ENCODE results near the gene UBE3C.

The UBE3C gene

DNA sequence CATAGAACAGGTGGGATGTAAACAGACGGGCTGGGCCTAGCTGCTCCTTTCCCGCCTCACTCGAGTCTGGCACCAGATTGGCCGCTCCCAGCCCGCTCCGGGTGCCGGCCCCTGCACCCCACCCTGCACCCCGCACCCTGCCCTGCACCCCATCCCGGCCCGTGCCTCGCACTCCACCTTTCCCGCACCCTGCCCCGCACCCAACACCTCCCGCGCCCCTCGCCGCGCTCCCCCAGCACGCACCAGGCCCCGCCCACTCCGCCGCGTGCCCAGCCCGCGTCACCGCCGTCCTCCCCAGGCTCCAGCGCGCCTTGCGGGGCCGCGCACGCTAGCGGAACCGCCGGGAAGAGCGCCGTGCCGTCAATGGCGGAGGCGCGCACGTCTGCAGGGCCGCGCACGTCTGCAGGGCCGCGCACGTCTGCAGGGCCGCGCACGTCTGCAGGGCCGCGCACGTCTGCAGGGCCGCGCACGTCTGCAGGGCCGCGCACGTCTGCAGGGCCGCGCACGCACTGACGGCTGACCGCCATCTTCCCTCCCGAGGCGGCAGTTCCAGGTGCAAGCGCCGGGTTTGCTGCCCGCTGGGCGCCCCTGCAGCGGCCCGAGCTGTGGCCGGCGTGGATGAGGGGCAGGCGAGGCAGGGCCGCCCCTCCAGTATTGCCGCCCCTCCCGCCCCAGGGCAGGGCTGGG, at the start of gene UBE3C:
TSS of gene UBE3C (plus strand) at position 503 of the 687 bp plus-strand sequence. CDS start 347 bp downstream, outside the sequence.
- Histone ChIP-seq H2AFZ (ENCODE audit: low read length) (peak within 1 kb of the TSS; percentile 65; the same call in 1 of the 2 replicates), H3K9ac (ENCODE audit: low read length) (peak within 1 kb of the TSS; percentile 80), H3K27ac (ENCODE audit: low read depth, low read length, poor library complexity, severe bottlenecking) (peak within 1 kb of the TSS; percentile 81), H3K36me3 (ENCODE audit: insufficient read depth, low read length) (peaks cover 33% of the 10 kb centered on the region), H3K4me1 (ENCODE audit: insufficient read depth, low read length, severe bottlenecking) (peaks cover 37% of the 10 kb centered on the region), H3K27me3 (ENCODE audit: insufficient read depth, low read length) (no peaks in the 10 kb centered on the region), H4K20me1 (ENCODE audit: insufficient read depth, low read length) (no peaks in the 10 kb centered on the region), H3F3A (ENCODE audit: insufficient read depth, low read length) (no peaks in the 10 kb centered on the region), H3K4me3 (ENCODE audit: low read depth, low read length, poor library complexity, severe bottlenecking) (peak within 1 kb of the TSS; percentile 74), H3K4me2 (ENCODE audit: low read length) (peak within 1 kb of the TSS; percentile 80), H3K79me2 (ENCODE audit: insufficient read depth, low read length) (peaks cover 44% of the 10 kb centered on the region), H3K9me3 (ENCODE audit: low read length) (no peaks in the 10 kb centered on the region), H3K9me2 (ENCODE audit: low read depth, low read length) (no peaks in the 10 kb centered on the region)
- TF ChIP-seq, protein P1, sequence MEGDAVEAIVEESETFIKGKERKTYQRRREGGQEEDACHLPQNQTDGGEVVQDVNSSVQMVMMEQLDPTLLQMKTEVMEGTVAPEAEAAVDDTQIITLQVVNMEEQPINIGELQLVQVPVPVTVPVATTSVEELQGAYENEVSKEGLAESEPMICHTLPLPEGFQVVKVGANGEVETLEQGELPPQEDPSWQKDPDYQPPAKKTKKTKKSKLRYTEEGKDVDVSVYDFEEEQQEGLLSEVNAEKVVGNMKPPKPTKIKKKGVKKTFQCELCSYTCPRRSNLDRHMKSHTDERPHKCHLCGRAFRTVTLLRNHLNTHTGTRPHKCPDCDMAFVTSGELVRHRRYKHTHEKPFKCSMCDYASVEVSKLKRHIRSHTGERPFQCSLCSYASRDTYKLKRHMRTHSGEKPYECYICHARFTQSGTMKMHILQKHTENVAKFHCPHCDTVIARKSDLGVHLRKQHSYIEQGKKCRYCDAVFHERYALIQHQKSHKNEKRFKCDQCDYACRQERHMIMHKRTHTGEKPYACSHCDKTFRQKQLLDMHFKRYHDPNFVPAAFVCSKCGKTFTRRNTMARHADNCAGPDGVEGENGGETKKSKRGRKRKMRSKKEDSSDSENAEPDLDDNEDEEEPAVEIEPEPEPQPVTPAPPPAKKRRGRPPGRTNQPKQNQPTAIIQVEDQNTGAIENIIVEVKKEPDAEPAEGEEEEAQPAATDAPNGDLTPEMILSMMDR (IDR thresholded peaks at IDR 0.05; ENCODE audit: low read length), result no peak
- TF ChIP-seq EZH2 (IDR thresholded peaks at IDR 0.05; ENCODE audit: borderline replicate concordance, low read length), result no peak

DNA sequence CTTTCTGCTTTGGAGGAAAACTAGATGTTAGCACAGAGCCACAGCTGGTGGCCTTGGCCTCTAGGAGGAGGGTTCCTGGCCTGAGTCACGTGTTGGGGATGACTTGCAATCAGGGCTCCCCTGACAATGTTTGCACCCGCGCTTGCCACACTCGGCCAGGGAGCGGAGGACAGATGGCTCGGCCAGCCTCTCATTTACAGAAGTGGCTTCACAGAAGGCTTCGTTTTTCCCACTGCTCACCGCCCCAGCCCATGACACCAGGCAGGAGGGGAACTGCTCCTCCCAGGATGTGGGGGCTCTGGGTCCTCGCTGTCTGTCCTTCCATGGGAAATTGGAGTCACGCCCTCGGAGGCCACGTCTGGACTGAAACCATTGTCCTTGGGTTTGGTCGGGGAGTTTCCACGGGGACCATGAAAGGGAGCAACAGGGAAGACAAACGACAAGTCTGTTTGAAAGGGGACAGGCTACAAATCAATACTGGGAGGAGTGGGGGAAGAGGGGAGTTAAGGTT, 49.6 kb upstream of the UBE3C start:
- H3K27ac ChIP-seq (ENCODE audit: low read depth, low read length, poor library complexity, severe bottlenecking), result no peak overlapping the region
- no peak overlapping the region for H2AFZ ChIP-seq (ENCODE audit: low read length)
- no peak overlapping the region for H3K9ac ChIP-seq (ENCODE audit: low read length)
- no peaks in the 10 kb centered on the region for H3K36me3 ChIP-seq (ENCODE audit: insufficient read depth, low read length)
- no peak for TF ChIP-seq EZH2 (IDR thresholded peaks at IDR 0.05; ENCODE audit: borderline replicate concordance, low read length)
- TF ChIP-seq, protein P1 (IDR thresholded peaks at IDR 0.05; ENCODE audit: low read length), result no peak
- H4K20me1 ChIP-seq (ENCODE audit: insufficient read depth, low read length), result no peaks in the 10 kb centered on the region
- H3F3A ChIP-seq (ENCODE audit: insufficient read depth, low read length), result no peaks in the 10 kb centered on the region
- peaks cover 5% of the 10 kb centered on the region; the same call in 1 of the 2 replicates for H3K27me3 ChIP-seq (ENCODE audit: insufficient read depth, low read length)
- H3K9me3 ChIP-seq (ENCODE audit: low read length), result peaks cover 11% of the 10 kb centered on the region; the same call in 1 of the 2 replicates
- H3K9me2 ChIP-seq (ENCODE audit: low read depth, low read length), result no peaks in the 10 kb centered on the region
- no peak overlapping the region for H3K4me2 ChIP-seq (ENCODE audit: low read length)
- H3K4me1 ChIP-seq (ENCODE audit: insufficient read depth, low read length, severe bottlenecking), result no peaks in the 10 kb centered on the region
- H3K79me2 ChIP-seq (ENCODE audit: insufficient read depth, low read length), result no peaks in the 10 kb centered on the region
- H3K4me3 ChIP-seq (ENCODE audit: low read depth, low read length, poor library complexity, severe bottlenecking), result no peak overlapping the region

DNA sequence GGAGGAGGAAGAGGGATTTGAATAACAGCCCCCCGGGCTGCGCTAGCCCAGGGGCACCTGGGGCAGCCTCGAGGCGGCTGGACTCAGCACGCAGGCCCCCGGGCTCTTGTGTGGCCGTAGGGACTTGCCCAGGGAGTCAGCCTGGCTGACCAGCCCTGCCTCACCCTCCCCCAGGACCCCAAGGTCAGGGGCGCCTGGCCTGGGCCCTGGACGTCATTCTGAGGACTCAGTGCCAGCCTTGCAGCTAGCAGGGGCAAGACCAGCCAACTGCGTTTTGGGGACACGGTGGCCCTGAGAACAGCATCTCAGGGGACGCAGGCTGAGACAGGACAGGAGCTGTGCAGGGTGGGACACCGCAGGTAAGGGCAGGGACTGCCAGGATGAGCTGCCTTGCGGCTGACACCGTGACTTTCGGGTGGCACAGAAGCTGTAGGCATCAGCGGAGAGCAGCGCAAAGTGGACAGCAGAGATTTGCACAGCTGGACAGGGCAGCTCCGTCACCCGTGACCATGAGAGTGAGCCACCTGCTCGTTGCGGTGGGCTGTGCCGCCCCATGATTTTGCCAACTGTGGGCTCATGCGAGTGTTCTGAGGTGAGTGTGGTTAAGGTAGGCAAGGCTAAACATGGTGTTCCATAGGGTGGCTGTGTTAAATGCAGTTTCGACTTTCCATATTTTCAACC, 48.1 kb upstream of the UBE3C start:
- no peak overlapping the region for H3K27ac ChIP-seq (ENCODE audit: low read depth, low read length, poor library complexity, severe bottlenecking)
- no peak overlapping the region for H3K4me3 ChIP-seq (ENCODE audit: low read depth, low read length, poor library complexity, severe bottlenecking)
- H3K36me3 ChIP-seq (ENCODE audit: insufficient read depth, low read length), result no peaks in the 10 kb centered on the region
- H3K4me2 ChIP-seq (ENCODE audit: low read length), result no peak overlapping the region
- no peak overlapping the region for H2AFZ ChIP-seq (ENCODE audit: low read length)
- H3K9ac ChIP-seq (ENCODE audit: low read length), result no peak overlapping the region
- H3F3A ChIP-seq (ENCODE audit: insufficient read depth, low read length), result no peaks in the 10 kb centered on the region
- H4K20me1 ChIP-seq (ENCODE audit: insufficient read depth, low read length), result no peaks in the 10 kb centered on the region
- H3K27me3 ChIP-seq (ENCODE audit: insufficient read depth, low read length), result peaks cover 9% of the 10 kb centered on the region; the same call in 1 of the 2 replicates
- 0 out of 2 replicates have a peak, but pooled peaks cover 2% of the 10 kb centered on the region for H3K9me3 ChIP-seq (ENCODE audit: low read length)
- no peaks in the 10 kb centered on the region for H3K4me1 ChIP-seq (ENCODE audit: insufficient read depth, low read length, severe bottlenecking)
- no peaks in the 10 kb centered on the region for H3K9me2 ChIP-seq (ENCODE audit: low read depth, low read length)
- TF ChIP-seq, protein P1 (IDR thresholded peaks at IDR 0.05; ENCODE audit: low read length), result no peak
- no peak for TF ChIP-seq EZH2 (IDR thresholded peaks at IDR 0.05; ENCODE audit: borderline replicate concordance, low read length)
- no peaks in the 10 kb centered on the region for H3K79me2 ChIP-seq (ENCODE audit: insufficient read depth, low read length)

Data from OCI-LY1 (cell line).